ENCODE results near the gene INPP4B.
"Not testable (repeated sequence)": the region's sequence is repeated elsewhere in the genome, so short reads cannot be mapped to it uniquely, and the experiment has no call there.

INPP4B gene

GRCh38 chr4:142405695-142406498 is 440.2 kb downstream of the INPP4B start:
- FAIRE-seq: no peak

DNA sequence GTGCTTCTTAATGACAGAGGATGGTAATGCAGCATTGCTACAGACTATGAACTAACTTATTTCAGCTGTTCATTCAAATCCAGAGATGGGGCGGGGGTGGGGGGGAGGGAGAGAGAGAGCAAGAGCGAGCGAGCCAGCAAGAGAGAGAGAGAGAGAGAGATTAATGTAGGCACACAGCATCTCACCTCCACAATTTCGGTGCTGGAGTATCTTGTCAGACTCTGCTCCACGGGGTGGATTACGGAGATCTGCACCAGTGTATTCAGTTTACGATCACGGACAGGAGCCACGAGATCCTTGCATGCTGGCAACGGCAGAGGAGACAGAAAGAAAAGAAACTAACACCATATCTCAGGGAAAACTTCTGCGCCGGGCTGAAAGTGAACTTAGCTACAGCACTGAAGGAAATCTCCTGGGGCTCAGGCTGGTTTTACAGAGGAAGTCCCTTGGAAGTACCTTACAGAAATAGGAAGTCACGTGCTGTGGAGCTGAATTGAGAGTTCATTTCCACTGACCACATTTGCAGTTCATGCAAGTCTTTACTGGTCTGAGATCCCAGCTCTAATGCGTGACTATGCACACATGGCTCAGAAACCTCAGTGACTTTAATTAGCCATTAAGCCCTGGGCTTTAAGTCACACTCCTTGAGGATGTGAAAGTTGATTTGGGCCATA is 440.9 kb downstream of the INPP4B start:
- no peak for FAIRE-seq

GRCh38 chr4:142404191-142404611 is 441.9 kb downstream of the INPP4B start:
- FAIRE-seq: no peak

- no peak for FAIRE-seq
These were observed 443.2 kb downstream of the INPP4B start for GRCh38 chr4:142402900-142403299.

DNA sequence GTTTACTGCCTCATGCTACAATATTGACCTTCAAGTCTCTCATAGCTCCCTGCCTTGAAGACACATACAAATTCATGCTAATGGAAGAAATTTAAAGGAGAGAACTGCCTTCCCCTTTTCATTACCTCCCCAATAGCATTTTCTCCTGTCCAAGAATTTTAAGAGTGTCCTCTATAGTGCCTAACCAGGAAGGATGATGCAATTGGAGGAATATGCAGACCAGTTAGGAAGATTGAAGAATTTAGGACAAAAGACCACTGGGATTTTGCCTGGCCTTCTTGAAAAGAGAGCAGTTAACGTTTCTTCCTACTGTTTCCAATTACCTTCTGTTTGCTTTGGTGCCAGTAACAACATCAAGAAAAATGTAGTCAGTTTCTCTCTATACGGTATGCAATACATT is 443.9 kb downstream of the INPP4B start:
- no peak for FAIRE-seq

GRCh38 chr4:142397364-142397991 is 448.6 kb downstream of the INPP4B start:
- not testable (repeated sequence) for FAIRE-seq

GRCh38 chr4:142396279-142396678 is 449.8 kb downstream of the INPP4B start:
- FAIRE-seq: no peak

DNA sequence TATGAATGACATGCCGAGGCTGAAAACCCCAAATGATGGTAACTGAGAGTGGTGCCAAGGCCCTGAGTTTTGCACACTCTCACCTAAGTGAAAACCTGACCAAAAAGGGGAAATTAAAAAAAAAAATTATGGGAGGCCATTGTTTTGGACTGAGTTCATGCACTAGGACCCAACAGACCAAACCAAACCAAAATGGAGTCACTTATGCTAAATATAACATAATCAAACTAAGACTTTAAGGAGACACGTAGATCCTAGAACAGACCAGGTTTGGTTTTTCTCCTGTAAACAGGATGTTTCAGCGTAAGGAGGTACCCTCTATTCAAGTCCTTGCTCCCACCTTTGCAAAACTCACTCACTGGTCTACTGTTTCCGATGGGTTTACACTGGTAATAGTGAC is 453.0 kb downstream of the INPP4B start:
- no peak for FAIRE-seq

DNA sequence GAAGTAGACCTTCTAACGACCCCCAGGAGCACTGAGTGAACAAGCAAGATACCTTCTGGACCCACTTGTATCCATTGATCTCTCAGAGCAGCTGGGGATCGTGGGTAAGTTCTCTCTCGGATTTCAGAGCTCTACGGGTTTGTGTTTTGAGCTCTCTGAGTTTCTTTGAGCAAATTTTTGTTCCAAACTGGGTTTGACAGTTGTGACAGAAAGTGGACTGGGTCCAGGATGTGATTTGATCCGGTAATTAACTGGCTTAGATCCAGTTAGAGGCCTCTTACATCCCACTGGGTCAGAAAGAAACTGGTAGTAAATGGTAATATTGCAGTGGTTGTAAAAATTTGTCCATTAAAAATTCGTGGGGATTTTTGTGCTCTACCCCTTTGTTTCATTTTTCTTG is 459.2 kb downstream of the INPP4B start:
- FAIRE-seq: no peak

- no peak for FAIRE-seq
These were observed 459.7 kb downstream of the INPP4B start for GRCh38 chr4:142386449-142386848.

- no peak for FAIRE-seq
These were observed 462.2 kb downstream of the INPP4B start for GRCh38 chr4:142383800-142384470.

- no peak for FAIRE-seq
These were observed 462.7 kb downstream of the INPP4B start for GRCh38 chr4:142383354-142383753.

DNA sequence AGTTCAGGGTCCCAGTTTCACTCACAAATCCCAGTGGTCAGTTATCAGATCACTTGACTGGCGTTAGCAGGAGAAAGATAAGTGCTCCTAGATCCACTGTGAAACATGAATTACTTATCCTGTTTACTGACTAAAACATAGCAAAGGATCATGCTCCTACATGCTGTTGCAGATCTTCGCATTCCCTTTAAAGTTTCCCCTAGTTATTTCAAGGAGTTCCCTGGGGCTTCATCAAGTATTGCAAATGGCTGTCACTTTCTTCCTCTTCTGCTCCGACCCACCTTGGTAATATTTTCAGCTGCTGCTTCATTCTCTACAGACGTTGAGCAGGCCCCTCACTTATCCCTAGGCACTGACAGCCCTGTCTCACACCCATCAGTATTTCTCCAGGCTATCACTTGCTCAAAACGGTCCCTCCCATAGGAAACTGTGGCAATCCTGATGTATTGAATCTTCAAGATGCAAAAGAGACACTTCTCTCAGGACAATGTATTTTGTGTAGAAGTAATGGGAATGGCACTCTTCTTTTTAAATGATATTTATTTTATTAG is 466.0 kb downstream of the INPP4B start:
- no peak for FAIRE-seq

GRCh38 chr4:142379277-142380051 is 466.6 kb downstream of the INPP4B start:
- FAIRE-seq: no peak

- no peak for FAIRE-seq
These were observed 467.9 kb downstream of the INPP4B start for GRCh38 chr4:142378179-142378578.

GRCh38 chr4:142377342-142378091 is 468.6 kb downstream of the INPP4B start:
- FAIRE-seq: no peak

DNA sequence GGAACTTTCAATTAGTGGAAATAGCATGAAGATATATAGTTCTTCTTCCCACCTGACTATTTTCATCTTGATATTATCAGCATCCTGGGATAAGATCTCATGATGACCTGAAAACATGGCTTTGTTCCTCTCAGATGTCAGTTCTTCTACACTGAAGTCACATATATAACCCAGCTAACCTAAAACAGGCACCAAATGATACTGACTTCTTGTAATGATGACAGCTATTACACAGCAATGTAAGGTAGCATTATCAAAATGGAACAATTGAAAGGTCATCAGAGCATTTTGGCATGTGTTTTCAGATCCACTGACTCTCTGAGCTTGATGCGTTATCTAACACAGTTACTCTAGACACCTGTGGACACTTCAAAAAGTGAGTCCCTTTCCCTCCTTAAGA is 469.9 kb downstream of the INPP4B start:
- FAIRE-seq: no peak

DNA sequence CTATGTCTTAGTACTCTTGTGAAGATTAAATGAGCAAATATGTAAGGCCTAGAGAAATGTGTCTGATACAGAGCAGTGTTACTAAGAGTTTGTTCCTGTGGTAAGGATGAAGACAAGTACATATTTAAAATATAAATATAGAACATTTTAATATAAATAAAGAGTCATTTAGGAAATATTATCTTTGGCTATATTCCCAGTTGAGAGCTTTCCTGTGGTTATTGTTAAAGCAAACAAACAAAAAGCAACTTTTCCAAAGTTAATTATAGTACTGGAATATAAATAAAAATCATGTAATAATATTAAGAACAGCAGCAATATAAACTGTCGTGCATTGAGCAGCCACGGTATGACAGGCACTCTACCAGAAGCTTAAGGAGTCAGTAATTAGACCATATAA is 472.5 kb downstream of the INPP4B start:
- FAIRE-seq: no peak

DNA sequence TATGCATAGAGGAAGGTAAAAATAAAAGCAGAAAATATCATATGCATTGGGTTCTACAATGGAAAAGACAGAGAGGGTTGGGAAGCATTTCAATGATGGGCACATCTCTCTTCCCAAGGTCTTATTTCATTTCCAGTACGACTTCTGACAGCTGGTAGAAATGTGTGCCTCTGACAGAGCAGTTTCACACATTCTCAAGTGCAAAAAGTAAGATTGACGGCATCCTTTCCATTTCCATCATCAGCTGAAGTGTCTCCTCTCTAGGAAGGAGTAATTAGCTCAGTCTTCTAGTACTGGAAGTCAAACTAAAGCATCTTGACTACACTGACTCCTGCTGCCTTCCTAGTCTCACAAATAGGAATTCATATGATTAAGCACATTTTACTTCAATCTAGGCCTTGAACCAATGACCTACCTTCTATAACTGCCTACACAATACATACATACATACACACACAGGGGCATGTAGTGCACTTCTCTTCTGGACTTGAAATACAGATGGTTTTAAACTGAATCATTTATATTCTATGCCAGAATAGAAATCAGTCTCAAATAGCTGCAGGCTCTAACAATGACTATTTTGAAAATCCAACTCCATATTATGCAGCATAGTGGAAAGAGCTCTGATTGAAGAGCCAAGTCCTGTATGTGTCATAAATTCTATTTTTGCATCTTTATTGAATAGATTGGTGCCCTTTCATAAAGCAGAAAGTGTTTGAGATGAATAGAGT is 473.4 kb downstream of the INPP4B start:
- FAIRE-seq: no peak

DNA sequence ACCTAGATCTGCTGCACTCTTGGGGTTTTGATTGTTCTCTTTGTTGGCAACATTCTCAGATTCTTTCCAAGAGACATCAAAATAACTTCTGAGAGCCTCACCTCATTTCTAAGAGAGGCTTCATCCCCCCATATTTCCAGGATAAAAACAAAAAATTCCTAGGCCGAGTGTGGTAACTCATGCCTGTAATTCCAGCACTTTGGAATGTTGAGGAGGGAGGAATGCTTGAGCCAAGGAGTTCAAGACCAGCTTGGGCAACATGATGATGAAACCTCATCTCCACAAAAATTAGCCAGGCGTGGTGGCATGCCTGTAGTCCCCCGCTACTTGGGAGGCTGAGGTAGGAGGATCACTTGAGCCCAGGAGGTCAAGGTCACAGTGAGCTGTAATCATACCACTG is 477.0 kb downstream of the INPP4B start:
- FAIRE-seq: no peak

All from TTC549 (cell line).